Measurements from ENCODE around the gene CFAP100.

Gene CFAP100

GRCh38 chr3:126377211-126377610 lies 17.5 kb upstream of the CFAP100 start:
- DNase-seq = no peak

- no peak for DNase-seq
Observed at GRCh38 chr3:126378341-126378751, 16.4 kb upstream of the CFAP100 start.

- DNase-seq = no peak
Observed at GRCh38 chr3:126380011-126380768, 14.5 kb upstream of the CFAP100 start.

GRCh38 chr3:126381966-126382365 lies 12.7 kb upstream of the CFAP100 start:
- no peak for DNase-seq

GRCh38 chr3:126389112-126389793 lies 5.5 kb upstream of the CFAP100 start:
- peak; percentile 62 for DNase-seq

- no peak for DNase-seq
Observed at GRCh38 chr3:126389794-126390146, 4.9 kb upstream of the CFAP100 start.

GRCh38 chr3:126390201-126390600 lies 4.5 kb upstream of the CFAP100 start:
- no peak for DNase-seq

GRCh38 chr3:126390751-126391150 lies 4.0 kb upstream of the CFAP100 start:
- DNase-seq = no peak

- DNase-seq = no peak
Observed at GRCh38 chr3:126391631-126392030, 3.1 kb upstream of the CFAP100 start.

- DNase-seq = no peak
Observed at GRCh38 chr3:126392246-126392645, 2.5 kb upstream of the CFAP100 start.

- no peak for DNase-seq
Observed at GRCh38 chr3:126393563-126393962, 1.1 kb upstream of the CFAP100 start.

GRCh38 chr3:126394977-126395321 lies 240 bp downstream of the CFAP100 start:
- no peak for DNase-seq

GRCh38 chr3:126395846-126396513 lies 1.3 kb downstream of the CFAP100 start:
- DNase-seq = no peak

GRCh38 chr3:126396536-126396935 lies 1.8 kb downstream of the CFAP100 start:
- DNase-seq = no peak

- no peak for DNase-seq
Observed at GRCh38 chr3:126397610-126398422, 3.1 kb downstream of the CFAP100 start.

GRCh38 chr3:126398423-126399350 lies 4.0 kb downstream of the CFAP100 start:
- no peak for DNase-seq

- no peak for DNase-seq
Observed at GRCh38 chr3:126399351-126399735, 4.6 kb downstream of the CFAP100 start.

- DNase-seq = no peak
Observed at GRCh38 chr3:126399756-126400155, 5.0 kb downstream of the CFAP100 start.

GRCh38 chr3:126401611-126402160 lies 7.0 kb downstream of the CFAP100 start:
- no peak for DNase-seq

GRCh38 chr3:126402178-126402577 lies 7.5 kb downstream of the CFAP100 start:
- no peak for DNase-seq

- DNase-seq = no peak
Observed at GRCh38 chr3:126402666-126403302, 8.1 kb downstream of the CFAP100 start.

Measured in NCI-H2171 (cell line).